GM12891 (cell line): ENCODE results near the gene NAALAD2.

Experiments
- POLR2A ChIP-seq: IDR thresholded peaks from 2 replicates; pipeline ENCODE4 v1.6.1; 2011; ENCODE audit warnings: low read depth, low read length, control low read depth
- POLR2AphosphoS5 ChIP-seq: IDR thresholded peaks from 2 replicates; pipeline ENCODE4 v1.6.1; 2011; ENCODE audit warnings: low read depth, low read length, control low read depth
- POU2F2 ChIP-seq: IDR thresholded peaks from 2 replicates; pipeline ENCODE4 v1.6.1; 2011; ENCODE audit warnings: low read depth, mild to moderate bottlenecking, control low read depth, low read length, moderate library complexity
- SPI1 ChIP-seq: IDR thresholded peaks from 2 replicates; pipeline ENCODE4 v1.6.1; 2011; ENCODE audit warnings: low read depth, low read length, control low read depth
- TAF1 ChIP-seq: IDR thresholded peaks from 2 replicates; pipeline ENCODE4 v1.6.1; 2011; ENCODE audit warnings: low read depth, low read length, control low read depth

DNA sequence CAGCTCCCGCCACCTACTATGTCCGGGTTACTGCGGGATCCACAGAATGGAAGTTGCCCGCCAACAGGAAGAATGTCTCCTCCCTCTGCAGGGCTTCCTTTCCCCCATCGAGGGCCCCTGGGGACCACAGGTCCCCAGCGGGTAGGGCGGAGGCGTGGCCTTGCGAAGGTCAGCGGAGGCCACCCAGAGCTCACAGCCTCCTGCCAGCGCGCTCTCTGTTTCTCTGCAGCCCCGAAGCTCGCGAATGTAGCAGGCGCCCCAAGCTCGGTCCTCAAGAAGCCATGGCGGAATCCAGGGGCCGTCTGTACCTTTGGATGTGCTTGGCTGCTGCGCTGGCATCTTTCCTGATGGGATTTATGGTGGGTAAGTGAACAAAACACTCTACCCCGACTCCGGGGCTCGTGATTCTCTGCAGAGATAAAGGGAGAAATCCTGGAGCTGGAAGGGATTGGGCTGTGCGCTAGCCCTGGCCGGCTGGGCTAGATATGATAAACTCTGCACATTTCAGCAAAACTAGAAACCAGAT is at the start of gene NAALAD2:
- TF ChIP-seq TAF1 = no peak
- no peak for TF ChIP-seq POLR2AphosphoS5
- TF ChIP-seq POLR2A = no peak
- TF ChIP-seq SPI1 = no peak
- TF ChIP-seq POU2F2 = no peak
